Upper lobe of left lung (tissue), 6 donors: ENCODE measurements around the gene FNDC3A. TPM values are rescaled to one million over a fixed set of nuclear protein-coding genes. Genes with fewer than 3 reads are reported as not detected.

Experiments
- ATAC-seq, 2 donors: fragments of 200-7000 bp; cut with Tn5 transposase; one replicate each; pipeline ENCODE4 v1.9.1; 2022; ENCODE audit warnings: mild to moderate bottlenecking in 2 of 2, moderate library complexity in 2 of 2; ENCODE audit not compliant: low FRiP score in 2 of 2
- DNase-seq, 2 donors: peaks; one replicate each; pipeline ENCODE4 v3.0.0-alpha.2; 2019 to 2020
- H3K27ac ChIP-seq, 4 donors: fragments of 200-600 bp; sonication (generic); one replicate each; pipeline ENCODE4 v1.5.1; 2016 to 2019
- H3K27me3 ChIP-seq, 4 donors: fragments of 200-600 bp; sonication (generic); one replicate each; pipeline ENCODE4 v1.5.1; 2017 to 2019
- H3K36me3 ChIP-seq, 4 donors: fragments of 200-600 bp; sonication (generic); one replicate each; pipeline ENCODE4 v1.5.1; 2016 to 2019
- H3K4me1 ChIP-seq, 4 donors: fragments of 200-600 bp; sonication (generic); one replicate each; pipeline ENCODE4 v1.5.1; 2018 to 2019
- H3K4me3 ChIP-seq, 4 donors: fragments of 200-600 bp; sonication (generic); one replicate each; pipeline ENCODE4 v1.5.1; 2017 to 2019; ENCODE audit warnings: mild to moderate bottlenecking in 2 of 4, moderate library complexity in 1 of 4
- H3K9me3 ChIP-seq, 4 donors: fragments of 200-600 bp; sonication (generic); one replicate each; pipeline ENCODE4 v1.5.1; 2018 to 2019
- EP300 ChIP-seq, 4 donors: sonication (generic); formaldehyde crosslinking; IDR thresholded peaks; one replicate each; pipeline ENCODE4 v1.5.1; 2017; ENCODE audit warnings: antibody characterized with exemption in 4 of 4, control low read depth in 2 of 4
- POLR2A ChIP-seq, 4 donors: fragments of 450-650 bp; IDR thresholded peaks; one replicate each; pipeline ENCODE4 v1.5.1; 2016 to 2017; ENCODE audit warnings: antibody characterized with exemption in 4 of 4, mild to moderate bottlenecking in 2 of 4
- POLR2AphosphoS5 ChIP-seq, 2 donors: sonication (generic); formaldehyde crosslinking; IDR thresholded peaks; one replicate each; pipeline ENCODE4 v1.5.1; 2017; ENCODE audit warnings: antibody characterized with exemption in 2 of 2
- WGBS, 2 donors: methylation state at CpG; one replicate each; pipeline ENCODE4 v1.1.5; 2017 to 2018; 5-methylcytosine and 5-hydroxymethylcytosine counted together
- total RNA-seq, 6 donors: library from RNA; depleted of rRNA in 4 of 6; stranded (reverse); fragments of >200 nt in 4 of 6; gene quantifications; one replicate each; pipeline versions ENCODE4 v1.1.0 to v1.2.1, GENCODE V29; 2016 to 2021
- TF ChIP-seq, protein P1 (sequence below), 6 experiments: fragments of 450-650 bp in 4 of 6; fragments of 200-600 bp in 2 of 6; sonication (generic) in 2 of 6; IDR thresholded peaks; one replicate each; pipeline ENCODE4 v1.5.1; 2016 to 2019; ENCODE audit warnings: antibody characterized with exemption in 6 of 6
- donor health status: DM: no; HTN: no; CAD: no; lungs with moderate emphysema.
- donor health status: DM: no; HTN: yes; CAD: no; lungs with severe emphysema.

Gene FNDC3A
- total RNA-seq, 6 donors from 2014 or later: 22.9 to 62.3 (median 44.6) TPM

DNA sequence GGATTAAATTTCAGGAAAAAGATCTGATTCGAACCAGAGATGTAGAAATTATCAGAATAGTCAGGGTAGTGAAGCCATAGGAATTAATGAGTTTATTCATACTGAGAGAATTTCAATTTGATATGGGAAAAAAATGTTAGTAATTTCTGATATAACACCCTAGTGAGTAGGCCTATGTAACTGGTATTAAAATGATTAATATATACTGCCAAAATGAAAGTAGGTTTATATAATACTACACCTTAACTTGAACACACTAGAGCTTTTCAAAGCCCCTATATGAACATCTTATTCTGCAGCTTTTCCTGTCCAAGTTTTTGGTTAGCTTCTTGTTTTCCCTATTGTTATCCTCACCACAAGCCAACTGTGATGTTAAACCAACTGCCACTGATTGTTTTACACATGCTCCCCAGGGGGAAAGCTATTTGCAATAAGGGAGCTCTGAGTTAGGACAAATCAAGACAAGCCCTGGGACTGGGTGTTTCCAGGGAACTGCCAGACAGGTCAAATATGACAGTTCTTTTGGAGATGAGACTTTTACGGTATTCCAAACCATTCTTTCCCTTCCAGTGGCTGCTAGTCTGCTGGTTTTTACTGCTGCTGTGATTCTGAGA is 45.3 kb downstream of the FNDC3A start:
- 86 to 91% methylated on average over 2 of the region's 2 CpGs for WGBS, 2 donors
- no peak overlapping the region for H3K4me3 ChIP-seq
- no peaks in the 10 kb centered on the region for H3K27me3 ChIP-seq
- H3K9me3 ChIP-seq: no peaks in the 10 kb centered on the region
- H3K27ac ChIP-seq: no peak overlapping the region
- H3K4me1 ChIP-seq: no peaks in the 10 kb centered on the region
- no peak for ATAC-seq
- DNase-seq: no peak
- TF ChIP-seq EP300 (IDR thresholded peaks at IDR 0.05): no peak
- TF ChIP-seq, protein P1, sequence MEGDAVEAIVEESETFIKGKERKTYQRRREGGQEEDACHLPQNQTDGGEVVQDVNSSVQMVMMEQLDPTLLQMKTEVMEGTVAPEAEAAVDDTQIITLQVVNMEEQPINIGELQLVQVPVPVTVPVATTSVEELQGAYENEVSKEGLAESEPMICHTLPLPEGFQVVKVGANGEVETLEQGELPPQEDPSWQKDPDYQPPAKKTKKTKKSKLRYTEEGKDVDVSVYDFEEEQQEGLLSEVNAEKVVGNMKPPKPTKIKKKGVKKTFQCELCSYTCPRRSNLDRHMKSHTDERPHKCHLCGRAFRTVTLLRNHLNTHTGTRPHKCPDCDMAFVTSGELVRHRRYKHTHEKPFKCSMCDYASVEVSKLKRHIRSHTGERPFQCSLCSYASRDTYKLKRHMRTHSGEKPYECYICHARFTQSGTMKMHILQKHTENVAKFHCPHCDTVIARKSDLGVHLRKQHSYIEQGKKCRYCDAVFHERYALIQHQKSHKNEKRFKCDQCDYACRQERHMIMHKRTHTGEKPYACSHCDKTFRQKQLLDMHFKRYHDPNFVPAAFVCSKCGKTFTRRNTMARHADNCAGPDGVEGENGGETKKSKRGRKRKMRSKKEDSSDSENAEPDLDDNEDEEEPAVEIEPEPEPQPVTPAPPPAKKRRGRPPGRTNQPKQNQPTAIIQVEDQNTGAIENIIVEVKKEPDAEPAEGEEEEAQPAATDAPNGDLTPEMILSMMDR (IDR thresholded peaks at IDR 0.05): no peak
- TF ChIP-seq POLR2A (IDR thresholded peaks at IDR 0.05): no peak
- TF ChIP-seq POLR2AphosphoS5 (IDR thresholded peaks at IDR 0.05): no peak
- H3K36me3 ChIP-seq: no peaks in the 10 kb centered on the region

DNA sequence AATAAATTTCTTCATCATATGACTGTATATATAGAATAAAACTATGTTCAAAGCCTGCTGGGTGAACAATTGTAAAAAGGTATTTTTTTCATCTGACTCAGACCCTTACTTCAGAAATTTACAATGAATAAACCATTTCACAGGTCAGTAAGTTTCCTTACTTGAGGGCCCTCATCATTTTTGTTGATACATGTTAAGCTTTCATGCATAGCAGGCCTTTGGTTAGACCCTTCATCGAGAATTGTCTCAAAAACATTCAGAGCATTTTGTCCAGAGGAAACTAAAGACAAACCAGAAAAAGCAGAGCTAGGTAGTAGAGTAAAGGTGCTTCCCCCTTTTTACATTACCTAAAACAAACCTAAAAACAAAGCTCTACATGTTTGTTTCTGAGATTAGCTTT is 46.2 kb downstream of the FNDC3A start:
- H3K9me3 ChIP-seq: no peaks in the 10 kb centered on the region
- no peaks in the 10 kb centered on the region for H3K4me1 ChIP-seq
- WGBS, 2 donors: 81 to 88% methylated on average over 1 of the region's 1 CpG
- H3K27me3 ChIP-seq: no peaks in the 10 kb centered on the region
- H3K27ac ChIP-seq: no peak overlapping the region
- DNase-seq (no peak), ATAC-seq (no peak)
- no peaks in the 10 kb centered on the region for H3K36me3 ChIP-seq
- H3K4me3 ChIP-seq: no peak overlapping the region
- TF ChIP-seq POLR2AphosphoS5 (IDR thresholded peaks at IDR 0.05) (no peak), POLR2A (IDR thresholded peaks at IDR 0.05) (no peak)

DNA sequence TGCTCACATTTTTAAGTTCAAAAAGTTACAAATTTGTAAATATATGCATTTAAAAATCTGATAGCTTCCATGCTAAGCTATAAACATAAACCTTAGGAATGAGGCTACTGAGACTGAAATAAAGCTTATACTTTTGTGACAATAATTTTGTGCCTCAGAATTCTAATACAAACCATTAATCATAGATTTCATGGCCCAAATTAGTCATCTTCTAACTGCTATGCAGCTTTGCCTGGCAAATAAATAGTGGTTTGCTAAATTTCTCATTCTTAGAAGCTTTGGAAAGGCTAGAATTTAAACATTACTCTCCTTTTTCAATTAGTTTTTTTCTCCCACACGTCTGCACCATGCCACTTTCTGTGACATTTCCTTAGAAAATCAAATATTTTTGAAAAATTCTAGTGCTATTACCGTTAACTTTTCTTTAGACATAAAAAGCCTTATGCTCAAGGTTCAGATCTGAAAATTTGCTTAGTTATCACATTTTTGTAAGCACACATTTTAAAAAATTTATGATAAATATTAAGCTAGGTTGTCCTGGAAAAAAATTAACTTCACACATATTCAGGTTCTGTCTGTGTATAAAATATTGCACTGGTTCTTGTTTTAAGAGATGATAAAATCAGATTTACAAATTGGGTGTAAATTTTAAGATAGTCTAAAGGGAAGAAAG is 46.9 kb downstream of the FNDC3A start:
- Histone ChIP-seq H3K4me1 (no peaks in the 10 kb centered on the region), H3K9me3 (no peaks in the 10 kb centered on the region), H3K36me3 (no peaks in the 10 kb centered on the region), H3K4me3 (no peak overlapping the region), H3K27ac (no peak overlapping the region), H3K27me3 (no peaks in the 10 kb centered on the region)
- WGBS, 2 donors: 84 to 85% methylated on average over 2 of the region's 2 CpGs
- ATAC-seq: no peak
- DNase-seq: no peak
- TF ChIP-seq EP300 (IDR thresholded peaks at IDR 0.05) (no peak), POLR2A (IDR thresholded peaks at IDR 0.05) (no peak), POLR2AphosphoS5 (IDR thresholded peaks at IDR 0.05) (no peak)
- TF ChIP-seq, protein P1 (IDR thresholded peaks at IDR 0.05): no peak

DNA sequence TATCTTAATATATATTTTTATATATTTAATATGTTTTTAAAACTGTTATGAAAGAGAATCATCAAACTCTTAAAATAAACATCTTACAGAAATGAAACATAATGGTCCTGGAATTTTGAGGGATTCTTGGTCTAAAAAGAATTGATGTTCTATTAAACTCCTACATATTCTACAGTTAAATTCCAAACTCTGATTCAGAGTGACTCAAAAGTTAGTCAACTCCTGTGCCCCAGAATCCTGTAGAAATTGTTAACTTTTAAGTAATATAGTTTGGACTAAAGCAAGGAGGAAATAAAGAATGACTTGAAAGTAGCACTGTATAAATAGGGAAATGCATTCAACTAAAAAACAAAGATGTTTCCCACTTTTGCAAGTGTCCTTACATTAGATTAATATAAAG is 47.7 kb downstream of the FNDC3A start:
- Histone ChIP-seq H3K4me1 (no peaks in the 10 kb centered on the region), H3K36me3 (no peaks in the 10 kb centered on the region), H3K27ac (no peak overlapping the region), H3K4me3 (no peak overlapping the region), H3K27me3 (no peaks in the 10 kb centered on the region), H3K9me3 (no peaks in the 10 kb centered on the region)
- DNase-seq: no peak
- no peak for ATAC-seq
- no peak for TF ChIP-seq POLR2AphosphoS5 (IDR thresholded peaks at IDR 0.05)

DNA sequence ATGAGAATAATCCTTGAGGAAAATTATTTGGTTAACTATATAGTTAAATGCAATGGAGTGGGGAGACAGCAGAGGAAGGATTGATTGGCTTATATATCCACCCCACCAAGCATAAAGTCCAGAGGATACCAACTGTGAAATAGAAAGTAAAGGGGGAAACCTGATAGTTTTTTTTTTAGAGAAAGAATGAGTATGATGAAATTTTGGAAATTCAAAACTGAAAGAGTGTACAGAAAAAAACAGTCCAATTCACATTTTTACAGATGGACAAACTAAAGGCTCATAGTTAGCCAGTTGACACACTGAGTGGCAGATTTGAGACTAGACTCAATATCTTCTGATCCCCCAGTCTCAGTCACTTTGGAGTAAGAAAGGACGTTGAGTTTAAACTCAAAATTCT is 51.1 kb downstream of the FNDC3A start:
- no peaks in the 10 kb centered on the region for H3K27me3 ChIP-seq
- H3K36me3 ChIP-seq: no peaks in the 10 kb centered on the region
- no peaks in the 10 kb centered on the region for H3K9me3 ChIP-seq
- no peak for ATAC-seq
- TF ChIP-seq POLR2A (IDR thresholded peaks at IDR 0.05): no peak
- no peak for TF ChIP-seq POLR2AphosphoS5 (IDR thresholded peaks at IDR 0.05)
- TF ChIP-seq, protein P1 (IDR thresholded peaks at IDR 0.05): no peak
- TF ChIP-seq EP300 (IDR thresholded peaks at IDR 0.05): no peak
- no peak overlapping the region for H3K27ac ChIP-seq
- H3K4me3 ChIP-seq: no peak overlapping the region
- no peaks in the 10 kb centered on the region for H3K4me1 ChIP-seq
- 0 to 95% methylated on average over 1 of the region's 1 CpG for WGBS, 2 donors
- DNase-seq: no peak

DNA sequence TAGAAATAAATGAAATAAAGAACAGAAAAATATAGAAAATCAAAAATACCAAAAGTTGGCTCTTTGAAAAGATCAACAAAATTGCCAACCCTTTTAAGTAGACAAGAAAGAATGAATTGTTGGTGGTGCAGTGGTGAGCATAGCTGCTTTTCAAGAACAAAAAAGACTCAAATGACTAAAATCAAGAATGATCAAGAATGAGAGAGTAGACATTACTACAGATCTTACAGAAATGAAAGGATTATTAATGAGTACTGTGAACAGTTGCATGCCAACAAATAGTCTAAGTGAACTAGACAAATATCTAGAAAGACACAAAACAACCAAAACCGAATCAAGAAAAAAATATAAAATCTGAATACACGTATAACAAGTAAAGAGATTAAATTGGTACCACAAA is 53.9 kb downstream of the FNDC3A start:
- WGBS, 2 donors: 78 to 93% methylated on average over 2 of the region's 2 CpGs

More for the DNA sequence above, 53.9 kb downstream of the FNDC3A start:
- no peak overlapping the region for H3K4me3 ChIP-seq
- ATAC-seq (no peak), DNase-seq (no peak)
- no peak overlapping the region for H3K27ac ChIP-seq
- H3K4me1 ChIP-seq: no peaks in the 10 kb centered on the region
- TF ChIP-seq, protein P1 (IDR thresholded peaks at IDR 0.05): no peak
- no peak for TF ChIP-seq POLR2A (IDR thresholded peaks at IDR 0.05)
- TF ChIP-seq POLR2AphosphoS5 (IDR thresholded peaks at IDR 0.05): no peak
- no peak for TF ChIP-seq EP300 (IDR thresholded peaks at IDR 0.05)
- H3K27me3 ChIP-seq: no peaks in the 10 kb centered on the region
- H3K9me3 ChIP-seq: no peaks in the 10 kb centered on the region
- no peaks in the 10 kb centered on the region for H3K36me3 ChIP-seq
